Subcutaneous abdominal adipose tissue (tissue), 5 donors: Measurements from ENCODE around the gene ALG2.
A peak's percentile ranks its signal among the peaks of the same experiment; 100 is the strongest.
"Not testable (repeated sequence)": the region's sequence is repeated elsewhere in the genome, so short reads cannot be mapped to it uniquely, and the experiment has no call there.

Experiments used
- H3K27ac ChIP-seq: one replicate; pipeline ENCODE4 v1.7.0; 2013; ENCODE audit warnings: low read depth, mild to moderate bottlenecking, inconsistent platforms, low read length, moderate library complexity
- H3K27me3 ChIP-seq, 5 donors: one replicate each; pipeline ENCODE4 v1.7.0; 2013; ENCODE audit warnings: low read length in 5 of 5, inconsistent platforms in 1 of 5; ENCODE audit not compliant: control insufficient read depth in 5 of 5, insufficient read depth in 4 of 5
- H3K36me3 ChIP-seq, 5 donors: one replicate each; pipeline ENCODE4 v1.7.0; 2013; ENCODE audit warnings: low read length in 5 of 5; ENCODE audit not compliant: control insufficient read depth in 5 of 5, insufficient read depth in 5 of 5
- H3K4me1 ChIP-seq, 5 donors: one replicate each; pipeline ENCODE4 v1.7.0; 2013; ENCODE audit warnings: low read length in 5 of 5, mild to moderate bottlenecking in 3 of 5, moderate library complexity in 1 of 5; ENCODE audit not compliant: control insufficient read depth in 5 of 5, insufficient read depth in 5 of 5
- H3K4me3 ChIP-seq, 5 donors: one replicate each; pipeline ENCODE4 v1.7.0; 2013; ENCODE audit warnings: low read length in 5 of 5, low read depth in 1 of 5
- H3K9ac ChIP-seq, 5 donors: one replicate each; pipeline ENCODE4 v1.7.0; 2013; ENCODE audit warnings: low read length in 5 of 5, mild to moderate bottlenecking in 4 of 5, moderate library complexity in 3 of 5
- H3K9me3 ChIP-seq, 5 donors: one replicate each; pipeline ENCODE4 v1.7.0; 2013; ENCODE audit warnings: low read length in 5 of 5; ENCODE audit not compliant: control insufficient read depth in 5 of 5
- donor health status: healthy.
- donor health status: healthy.
- donor health status: healthy.
- donor health status: healthy.
- donor health status: healthy.

Gene ALG2

DNA sequence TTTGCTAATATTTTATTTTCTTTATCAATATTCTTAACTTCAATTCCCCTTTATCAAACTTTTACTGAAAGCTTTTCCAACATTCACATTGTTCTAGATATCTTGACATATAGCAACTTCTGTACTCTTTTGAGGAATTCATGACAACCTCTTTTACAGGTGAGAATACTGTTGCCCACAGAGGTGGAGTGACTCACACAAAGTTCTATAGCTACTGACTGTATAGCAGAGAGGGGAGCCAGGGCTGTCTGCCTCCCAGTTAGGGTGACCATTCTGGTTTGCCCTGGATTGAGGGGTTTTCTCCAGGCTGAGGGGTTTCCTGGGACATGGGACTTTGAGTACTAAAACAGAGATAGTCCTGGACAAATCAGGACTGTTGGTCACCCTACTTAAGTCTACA, 16.6 kb upstream of the ALG2 start:
- no peak overlapping the region for H3K9ac ChIP-seq
- H3K27me3 ChIP-seq, result no peaks in the 10 kb centered on the region
- H3K9me3 ChIP-seq, result no peaks in the 10 kb centered on the region
- H3K36me3 ChIP-seq, result peaks cover 10 to 23% (median 11%) of the 10 kb centered on the region in 5 donors
- H3K4me3 ChIP-seq, result no peak overlapping the region
- no peak overlapping the region for H3K27ac ChIP-seq
- peaks cover 0 to 2% (median 0%) of the 10 kb centered on the region in 5 donors for H3K4me1 ChIP-seq

DNA sequence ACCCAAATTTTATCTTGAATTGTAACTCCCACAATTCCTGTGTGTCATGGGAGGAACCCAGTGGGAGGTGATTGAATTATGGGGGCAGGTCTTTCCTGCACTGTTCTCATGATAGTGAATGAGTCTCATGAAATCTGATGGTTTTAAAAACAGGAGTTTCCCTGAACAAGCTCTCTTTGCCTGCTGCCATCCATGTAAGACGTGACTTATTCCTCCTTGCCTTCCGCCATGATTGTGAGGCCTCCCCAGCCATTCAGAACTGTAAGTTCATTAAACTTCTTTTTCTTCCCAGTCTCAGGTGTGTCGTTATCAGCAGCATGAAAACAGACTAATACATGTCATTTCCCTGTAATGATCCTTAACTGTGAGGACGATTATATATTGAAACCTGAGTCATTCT, 16.1 kb upstream of the ALG2 start:
- peaks cover 13 to 27% (median 15%) of the 10 kb centered on the region in 5 donors for H3K36me3 ChIP-seq
- not testable (repeated sequence) for H3K27ac ChIP-seq, H3K27me3 ChIP-seq, H3K9ac ChIP-seq, H3K4me1 ChIP-seq, H3K4me3 ChIP-seq, H3K9me3 ChIP-seq

DNA sequence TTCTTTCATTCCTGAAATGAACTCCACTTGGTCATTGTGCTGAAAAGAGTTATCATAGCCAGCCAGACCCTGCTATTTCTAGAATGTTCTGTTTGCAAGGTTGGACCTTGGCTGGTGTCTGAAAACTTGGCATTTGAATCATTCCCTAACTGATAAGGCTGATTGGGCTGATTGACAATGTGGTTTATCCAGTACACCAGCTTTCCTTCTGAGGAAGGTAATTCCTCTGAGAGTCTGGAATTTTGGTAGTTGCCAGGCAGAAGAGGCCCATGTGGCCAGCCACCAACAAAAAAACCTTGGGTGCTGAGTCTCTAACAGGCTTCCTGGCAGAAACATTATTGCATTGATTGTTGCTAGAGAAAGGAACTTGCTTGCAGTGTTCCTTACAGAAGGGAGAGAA, 15.6 kb upstream of the ALG2 start:
- no peaks in the 10 kb centered on the region for H3K9me3 ChIP-seq
- no peak overlapping the region for H3K4me3 ChIP-seq
- no peak overlapping the region for H3K27ac ChIP-seq
- peaks cover 15 to 32% (median 20%) of the 10 kb centered on the region in 5 donors for H3K36me3 ChIP-seq
- H3K9ac ChIP-seq, result no peak overlapping the region
- peaks cover 0 to 2% (median 0%) of the 10 kb centered on the region in 5 donors for H3K4me1 ChIP-seq
- no peaks in the 10 kb centered on the region for H3K27me3 ChIP-seq

DNA sequence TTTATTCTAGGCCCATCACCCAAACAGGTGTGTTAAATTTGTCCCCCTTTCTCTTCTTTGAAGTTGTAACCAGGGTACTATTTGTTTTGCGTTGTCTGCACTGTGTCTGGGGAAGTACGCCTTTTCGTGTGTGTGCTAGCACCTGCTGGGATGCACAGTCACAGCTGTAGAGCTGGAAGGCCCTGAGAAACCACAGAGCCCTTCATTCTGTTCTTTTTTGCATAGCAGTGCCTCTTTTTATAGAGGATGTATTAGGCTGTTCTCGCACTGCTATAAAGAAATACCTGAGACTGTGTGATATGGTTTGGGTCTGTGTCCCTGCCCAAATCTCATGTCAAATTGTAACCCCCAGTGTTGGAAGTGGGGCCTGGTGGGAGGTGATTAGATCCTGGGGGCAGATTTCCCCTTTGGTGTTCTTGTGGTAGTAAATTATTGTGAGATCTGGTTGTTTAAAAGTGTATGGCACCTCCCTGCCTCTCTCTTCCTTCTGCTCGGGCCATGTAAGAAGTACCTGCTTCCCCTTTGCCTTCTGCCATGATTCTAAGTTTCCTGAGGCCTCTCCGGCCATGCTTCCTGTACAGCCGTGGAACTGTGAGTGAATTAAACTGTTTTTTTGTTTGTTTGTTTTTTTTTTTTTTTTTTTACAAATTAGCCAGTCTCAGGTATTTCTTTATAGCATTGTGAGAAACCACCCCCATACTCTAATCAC, 14.3 kb upstream of the ALG2 start:
- no peaks in the 10 kb centered on the region for H3K9me3 ChIP-seq
- no peaks in the 10 kb centered on the region for H3K27me3 ChIP-seq
- peaks cover 0 to 2% (median 0%) of the 10 kb centered on the region in 5 donors for H3K4me1 ChIP-seq
- H3K36me3 ChIP-seq, result peaks cover 20 to 41% (median 30%) of the 10 kb centered on the region in 5 donors
- H3K27ac ChIP-seq, result no peak overlapping the region
- H3K9ac ChIP-seq, result no peak overlapping the region
- no peak overlapping the region for H3K4me3 ChIP-seq

DNA sequence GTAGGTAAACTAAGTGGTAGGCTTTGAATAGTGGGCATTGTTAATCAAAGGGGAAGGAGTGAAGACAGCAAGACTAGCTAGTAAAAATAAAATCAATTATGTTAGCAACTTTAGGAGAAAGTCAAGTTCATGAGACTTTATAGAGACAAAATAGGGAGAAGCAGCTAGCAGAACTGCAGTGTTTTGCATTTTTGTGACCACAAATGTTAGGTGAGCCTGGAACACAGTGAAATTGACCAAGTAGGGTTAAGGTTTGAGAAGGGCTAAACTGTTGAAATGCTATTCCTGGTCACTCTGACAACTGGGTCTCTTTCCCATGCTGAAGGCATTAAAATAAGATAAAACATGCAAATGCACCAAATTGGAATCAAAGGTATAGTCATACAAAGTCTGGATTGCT, 13.3 kb upstream of the ALG2 start:
- no peak overlapping the region for H3K27ac ChIP-seq
- no peaks in the 10 kb centered on the region for H3K27me3 ChIP-seq
- H3K9ac ChIP-seq, result no peak overlapping the region
- peaks cover 24 to 45% (median 38%) of the 10 kb centered on the region in 5 donors for H3K36me3 ChIP-seq
- H3K4me1 ChIP-seq, result peaks cover 0 to 2% (median 0%) of the 10 kb centered on the region in 5 donors
- no peak overlapping the region for H3K4me3 ChIP-seq
- no peaks in the 10 kb centered on the region for H3K9me3 ChIP-seq

DNA sequence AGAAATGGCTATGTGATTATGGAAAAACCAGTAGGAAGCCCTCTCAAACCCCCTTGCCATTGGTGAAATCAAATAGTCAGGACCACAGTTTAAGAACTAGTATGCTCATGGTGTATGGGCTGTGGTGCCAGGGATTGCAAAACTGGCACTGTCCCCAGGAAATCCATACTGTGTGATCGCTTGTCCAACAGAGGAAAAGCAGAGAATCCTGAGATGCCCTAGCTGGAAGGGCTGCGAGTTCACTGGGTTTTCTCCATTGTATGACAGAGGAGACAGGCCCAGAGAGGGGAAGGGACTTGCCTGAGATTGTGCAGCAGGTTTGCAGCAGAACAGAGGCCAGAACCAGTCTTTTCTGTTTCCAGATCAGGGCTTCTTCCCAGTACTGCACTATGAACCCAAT, 12.9 kb upstream of the ALG2 start:
- Histone ChIP-seq H3K9me3 (no peaks in the 10 kb centered on the region), H3K4me3 (no peak overlapping the region), H3K27ac (no peak overlapping the region), H3K36me3 (peaks cover 24 to 46% (median 39%) of the 10 kb centered on the region in 5 donors), H3K9ac (no peak overlapping the region), H3K4me1 (peaks cover 0 to 2% (median 0%) of the 10 kb centered on the region in 5 donors), H3K27me3 (no peaks in the 10 kb centered on the region)

DNA sequence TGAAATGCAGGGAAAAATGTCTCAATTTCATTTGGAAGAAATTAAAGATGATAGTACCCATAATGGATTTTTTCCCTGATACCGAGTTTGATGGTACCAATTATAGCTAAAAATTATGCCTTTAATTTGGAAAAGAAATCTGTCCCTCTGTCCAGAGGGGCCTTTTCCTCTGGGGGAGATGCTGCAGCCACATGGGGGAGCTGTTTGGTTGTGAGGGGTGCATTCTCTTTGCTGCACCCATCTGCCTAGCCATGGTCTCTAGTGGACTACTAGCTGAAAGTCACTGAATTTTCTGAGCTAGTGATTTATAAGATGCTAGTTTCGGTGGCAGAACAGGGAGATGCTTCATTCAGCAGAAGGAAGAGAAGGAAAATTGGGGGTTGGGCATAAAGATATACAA, 10.0 kb upstream of the ALG2 start:
- Histone ChIP-seq H3K36me3 (peaks cover 37 to 60% (median 47%) of the 10 kb centered on the region in 5 donors), H3K9me3 (no peaks in the 10 kb centered on the region), H3K27ac (no peak overlapping the region)

DNA sequence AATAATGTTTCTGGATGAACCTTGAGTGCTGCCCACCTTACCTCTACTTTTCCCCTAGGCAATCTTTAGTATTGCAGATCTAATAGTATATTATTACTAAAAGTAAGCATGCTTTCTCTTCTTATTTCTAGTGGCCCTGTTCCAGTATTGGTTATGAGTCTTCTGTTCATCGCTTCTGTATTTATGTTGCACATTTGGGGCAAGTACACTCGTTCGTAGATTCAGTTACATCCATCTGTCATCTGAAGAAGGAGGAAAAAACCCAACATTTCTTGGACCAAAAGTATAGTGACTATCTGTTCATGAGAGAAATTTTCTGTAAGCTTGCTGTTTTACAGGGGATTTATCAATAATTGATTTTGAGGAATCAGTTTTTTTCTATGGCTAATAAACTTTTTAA, 8.5 kb upstream of the ALG2 start:
- Histone ChIP-seq H3K4me1 (peaks cover 0 to 15% (median 10%) of the 10 kb centered on the region in 5 donors), H3K9me3 (no peaks in the 10 kb centered on the region), H3K9ac (no peak overlapping the region), H3K27me3 (no peaks in the 10 kb centered on the region), H3K27ac (no peak overlapping the region), H3K4me3 (no peak overlapping the region), H3K36me3 (peaks cover 37 to 70% (median 52%) of the 10 kb centered on the region in 5 donors)

More for the DNA sequence above, 10.0 kb upstream of the ALG2 start:
- Histone ChIP-seq H3K4me3 (no peak overlapping the region), H3K4me1 (peaks cover 0 to 2% (median 0%) of the 10 kb centered on the region in 5 donors), H3K9ac (no peak overlapping the region), H3K27me3 (no peaks in the 10 kb centered on the region)

DNA sequence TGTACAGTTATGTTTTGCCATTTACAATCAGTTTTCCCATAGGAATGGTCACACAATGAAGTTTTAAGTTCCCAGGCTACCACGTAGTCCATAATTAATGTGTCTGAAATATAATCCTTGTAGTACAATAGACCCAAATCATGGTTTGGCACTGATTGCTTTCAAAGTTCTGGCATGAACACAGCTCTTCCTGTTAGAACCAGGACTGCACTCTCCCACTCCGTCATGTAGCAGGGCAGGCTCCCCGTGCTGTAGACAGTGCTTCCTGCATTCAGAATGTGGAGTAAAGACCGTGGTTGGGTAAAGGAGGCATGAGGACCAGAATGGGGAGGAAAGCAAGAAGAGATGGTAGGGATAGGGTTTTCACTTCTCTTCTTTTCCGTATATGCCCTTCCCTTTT, 4.3 kb upstream of the ALG2 start:
- Histone ChIP-seq H3K4me1 (peaks cover 2 to 44% (median 38%) of the 10 kb centered on the region in 5 donors), H3K9me3 (no peaks in the 10 kb centered on the region), H3K36me3 (peaks cover 18 to 46% (median 36%) of the 10 kb centered on the region in 5 donors), H3K4me3 (no peak overlapping the region), H3K27me3 (no peaks in the 10 kb centered on the region), H3K27ac (peak overlapping the region; percentile 8), H3K9ac (no peak overlapping the region)

DNA sequence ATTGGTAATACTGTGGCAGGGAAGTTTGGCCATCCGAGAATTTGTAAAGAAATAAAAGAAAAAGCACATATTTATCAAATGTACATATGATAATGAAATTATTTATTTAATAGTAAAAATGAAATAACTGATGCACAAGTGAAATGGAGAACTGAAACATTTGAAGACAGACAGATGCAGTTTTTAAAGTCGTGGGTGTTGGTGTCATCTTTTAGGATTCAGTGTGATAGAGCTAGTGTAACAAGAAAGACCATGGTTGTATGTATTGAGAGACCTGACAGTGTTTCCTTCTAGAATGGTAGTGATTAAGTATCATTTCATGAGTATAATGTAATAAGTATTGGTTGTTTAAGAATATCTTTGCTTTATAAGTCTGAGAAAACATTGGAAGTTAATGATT, 2.7 kb upstream of the ALG2 start:
- H3K9me3 ChIP-seq, result no peaks in the 10 kb centered on the region
- no peaks in the 10 kb centered on the region for H3K27me3 ChIP-seq
- peaks cover 2 to 58% (median 54%) of the 10 kb centered on the region in 5 donors for H3K4me1 ChIP-seq
- no peak overlapping the region for H3K27ac ChIP-seq
- peak overlapping the region in 2 of 5 donors; percentile 3 to 4 for H3K9ac ChIP-seq
- H3K4me3 ChIP-seq, result no peak overlapping the region
- peaks cover 6 to 33% (median 24%) of the 10 kb centered on the region in 5 donors for H3K36me3 ChIP-seq
